SK-N-SH (cell line): ENCODE measurements around the gene EEFSEC. TPM values are rescaled to one million over a fixed set of nuclear protein-coding genes. Genes with fewer than 3 reads are reported as not detected.
A peak's percentile ranks its signal among the peaks of the same experiment; 100 is the strongest.

Experiments used
- CTCF ChIA-PET: fragments of 300-600, 350-600 bp; formaldehyde crosslinking; extraction: SDS; loops from one replicate; lab custom pipeline; 2021; lab: Yijun Ruan, JAX
- POLR2A ChIA-PET: fragments of 350-600 bp; sonication (Branson Sonifier 250); formaldehyde crosslinking; extraction: SDS; loops from one replicate; lab custom pipeline; 2020; ENCODE audit warnings: antibody characterized with exemption, inconsistent platforms; lab: Yijun Ruan, JAX
- DNase-seq: peaks from one replicate; pipeline ENCODE4 v3.0.0; 2012
- H2AFZ ChIP-seq: fragments of 200-600 bp; sonication (generic); 2 replicates; pipeline ENCODE4 v1.8.1; 2016; ENCODE audit warnings: antibody characterized with exemption, mild to moderate bottlenecking, low read depth
- H3F3A ChIP-seq: fragments of 200-600 bp; sonication (generic); replicated peaks from 2 replicates; pipeline ENCODE3; 2016; ENCODE audit warnings: antibody characterized with exemption, mild to moderate bottlenecking; ENCODE audit not compliant: insufficient read depth
- H3K27ac ChIP-seq, 2 experiments: fragments of 200-500 bp in 1 of 2; fragments of 200-600 bp in 1 of 2; sonication (Bioruptor generic) in 1 of 2; sonication (generic), shearing (Covaris generic) in 1 of 2; 2 replicates each; pipeline versions ENCODE4 v1.5.1 to v1.6.1; 2014 to 2016; ENCODE audit warnings: low read depth in 2 of 2, inconsistent platforms in 1 of 2, low read length in 1 of 2, mild to moderate bottlenecking in 1 of 2, mixed read lengths in 1 of 2
- H3K27me3 ChIP-seq: fragments of 200-600 bp; sonication (generic), shearing (Covaris generic); 2 replicates; pipeline ENCODE4 v1.6.1; 2016; ENCODE audit warnings: mixed run types; ENCODE audit not compliant: insufficient read depth
- H3K36me3 ChIP-seq, 2 experiments: fragments of 200-500 bp in 1 of 2; fragments of 200-600 bp in 1 of 2; sonication (Bioruptor generic) in 1 of 2; sonication (generic) in 1 of 2; replicated peaks in 1 of 2; 2 replicates each; pipeline versions ENCODE3 to v1.5.1; 2014 to 2016; ENCODE audit warnings: low read length in 1 of 2, mild to moderate bottlenecking in 1 of 2; ENCODE audit not compliant: insufficient read depth in 2 of 2, control insufficient read depth in 1 of 2
- H3K4me1 ChIP-seq, 2 experiments: fragments of 200-500 bp in 1 of 2; fragments of 200-600 bp in 1 of 2; sonication (Bioruptor generic) in 1 of 2; sonication (generic), shearing (Covaris generic) in 1 of 2; 2 replicates each; pipeline versions ENCODE4 v1.5.1 to v1.6.1; 2014 to 2016; ENCODE audit warnings: low read depth in 1 of 2, low read length in 1 of 2, mixed run types in 1 of 2; ENCODE audit not compliant: insufficient read depth in 2 of 2, control insufficient read depth in 1 of 2
- H3K4me2 ChIP-seq: fragments of 200-600 bp; sonication (generic), shearing (Covaris generic); 2 replicates; pipeline ENCODE4 v1.6.1; 2017; ENCODE audit warnings: mixed run types
- H3K4me3 ChIP-seq, 2 experiments: fragments of 200-500 bp in 1 of 2; fragments of 200-600 bp in 1 of 2; sonication (Bioruptor generic) in 1 of 2; sonication (generic), shearing (Covaris generic) in 1 of 2; 2 replicates each; pipeline versions ENCODE4 v1.5.1 to v1.8.1; 2014 to 2016; ENCODE audit warnings: low read depth in 2 of 2, inconsistent platforms in 1 of 2, low read length in 1 of 2, mild to moderate bottlenecking in 1 of 2, mixed read lengths in 1 of 2, moderate library complexity in 1 of 2
- H3K79me2 ChIP-seq: fragments of 200-600 bp; sonication (generic); 2 replicates; pipeline ENCODE4 v1.8.1; 2017; ENCODE audit warnings: mild to moderate bottlenecking; ENCODE audit not compliant: insufficient read depth
- H3K9ac ChIP-seq: fragments of 200-600 bp; sonication (generic); 2 replicates; pipeline ENCODE4 v1.6.1; 2017; ENCODE audit warnings: mixed run types
- H3K9me2 ChIP-seq: fragments of 200-600 bp; sonication (generic); 2 replicates; pipeline ENCODE4 v1.6.1; 2017; ENCODE audit warnings: mixed run types
- H3K9me3 ChIP-seq: fragments of 200-600 bp; sonication (generic); 2 replicates; pipeline ENCODE4 v1.6.1; 2017; ENCODE audit warnings: mixed run types, mild to moderate bottlenecking, moderate library complexity
- H4K20me1 ChIP-seq: fragments of 200-600 bp; sonication (generic); 2 replicates; pipeline ENCODE4 v1.6.1; 2017; ENCODE audit warnings: mild to moderate bottlenecking, mixed run types; ENCODE audit not compliant: insufficient read depth
- EP300 ChIP-seq, 2 experiments: IDR thresholded peaks; 2 replicates each; pipeline versions ENCODE4 v1.4.0 to v1.6.1; 2012; ENCODE audit warnings: borderline replicate concordance in 1 of 2, low read depth in 1 of 2, low read length in 1 of 2
- FOXJ3 ChIP-seq: sonication (generic); formaldehyde crosslinking; IDR thresholded peaks from 2 replicates; pipeline ENCODE4 v1.5.1; 2020; ENCODE audit warnings: mild to moderate bottlenecking, missing genetic modification reagents
- NFIC ChIP-seq: IDR thresholded peaks from 2 replicates; pipeline ENCODE4 v1.4.0; 2012; ENCODE audit warnings: borderline replicate concordance
- NRF1 ChIP-seq: IDR thresholded peaks from 2 replicates; pipeline ENCODE4 v1.6.1; 2012; ENCODE audit warnings: low read depth, mild to moderate bottlenecking, low read length
- RCOR1 ChIP-seq: fragments of 150-350 bp; IDR thresholded peaks from 2 replicates; pipeline ENCODE4 v1.6.1; 2017; ENCODE audit warnings: antibody characterized with exemption, low read length
- SMC3 ChIP-seq: IDR thresholded peaks from 2 replicates; pipeline ENCODE4 v1.6.1; 2012; ENCODE audit warnings: low read depth, low read length, improper control_type of control experiment
- TAF1 ChIP-seq: IDR thresholded peaks from 2 replicates; pipeline ENCODE4 v1.6.1; 2012; ENCODE audit warnings: low read depth, mild to moderate bottlenecking, low read length, moderate library complexity, borderline replicate concordance
- TCF12 ChIP-seq: IDR thresholded peaks from 2 replicates; pipeline ENCODE4 v1.4.0; 2012
- WGBS: methylation state at CpG from one replicate; pipeline ENCODE4 v1.1.6; 2017; ENCODE audit warnings: low lambda C conversion rate; 5-methylcytosine and 5-hydroxymethylcytosine counted together
- polyA plus RNA-seq, 3 experiments: library from polyadenylated mRNA; depleted of rRNA; stranded (reverse); fragments of >200 nt; gene quantifications; 2 replicates each; pipeline ENCODE4 v1.2.3, GENCODE V29; 2012
- TF ChIP-seq, protein P1 (sequence below): fragments of 200-600 bp; sonication (generic); IDR thresholded peaks from 2 replicates; pipeline ENCODE4 v1.6.1; 2017; ENCODE audit warnings: antibody characterized with exemption, mild to moderate bottlenecking, moderate library complexity
- TF ChIP-seq, protein P2 (sequence below): fragments of 150-350 bp; IDR thresholded peaks from 2 replicates; pipeline ENCODE4 v1.6.1; 2016; ENCODE audit warnings: mild to moderate bottlenecking, low read depth, low read length
- TF ChIP-seq, protein P3 (sequence below): IDR thresholded peaks from 2 replicates; pipeline ENCODE4; 2012
- TF ChIP-seq, protein P4 (sequence below): IDR thresholded peaks from 2 replicates; pipeline ENCODE4 v1.4.0; 2012; ENCODE audit warnings: low read depth

Gene EEFSEC
- polyA plus RNA-seq, 1 of the 3 experiments (the other 2 are of a cell fraction), result 12.4 TPM

DNA sequence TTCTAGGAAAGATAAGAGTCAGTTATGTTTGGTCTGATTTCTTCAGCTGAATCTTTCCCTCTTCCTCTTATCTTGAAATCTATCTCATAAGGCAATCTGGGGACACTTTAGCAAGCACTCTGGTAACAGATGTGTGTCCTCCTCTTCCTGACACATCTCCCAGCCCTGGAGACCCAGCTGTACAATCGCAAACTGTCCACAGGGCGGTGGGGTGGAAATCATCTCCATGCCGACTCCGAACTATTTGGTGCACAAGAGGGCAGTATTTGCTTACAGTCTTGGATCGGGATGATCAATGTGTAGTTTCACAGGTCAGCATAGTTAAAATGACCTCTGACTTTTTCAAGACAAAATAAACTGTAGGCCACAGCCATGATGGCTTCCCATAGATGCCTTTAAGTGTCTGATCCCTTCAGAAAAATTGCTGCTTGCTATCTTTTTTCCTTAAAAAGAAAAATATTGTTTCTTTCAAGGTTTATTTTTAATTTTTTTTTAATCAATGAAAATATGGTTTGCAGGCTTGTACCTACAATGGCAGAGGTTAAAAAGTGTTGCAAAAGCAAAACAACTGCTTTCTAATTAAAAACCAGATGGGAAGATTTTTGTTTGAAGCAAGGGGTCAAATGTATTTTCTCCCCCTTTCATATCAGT lies 17.7 kb downstream of the EEFSEC start (continued):
- peak in 1 of 2 experiments; percentile 40; a peak in 1 of 4 replicates for TF ChIP-seq EP300 (IDR thresholded peaks at IDR 0.05; ENCODE audit: borderline replicate concordance in 1 of 2, low read depth in 1 of 2, low read length in 1 of 2)
- TF ChIP-seq, protein P1, sequence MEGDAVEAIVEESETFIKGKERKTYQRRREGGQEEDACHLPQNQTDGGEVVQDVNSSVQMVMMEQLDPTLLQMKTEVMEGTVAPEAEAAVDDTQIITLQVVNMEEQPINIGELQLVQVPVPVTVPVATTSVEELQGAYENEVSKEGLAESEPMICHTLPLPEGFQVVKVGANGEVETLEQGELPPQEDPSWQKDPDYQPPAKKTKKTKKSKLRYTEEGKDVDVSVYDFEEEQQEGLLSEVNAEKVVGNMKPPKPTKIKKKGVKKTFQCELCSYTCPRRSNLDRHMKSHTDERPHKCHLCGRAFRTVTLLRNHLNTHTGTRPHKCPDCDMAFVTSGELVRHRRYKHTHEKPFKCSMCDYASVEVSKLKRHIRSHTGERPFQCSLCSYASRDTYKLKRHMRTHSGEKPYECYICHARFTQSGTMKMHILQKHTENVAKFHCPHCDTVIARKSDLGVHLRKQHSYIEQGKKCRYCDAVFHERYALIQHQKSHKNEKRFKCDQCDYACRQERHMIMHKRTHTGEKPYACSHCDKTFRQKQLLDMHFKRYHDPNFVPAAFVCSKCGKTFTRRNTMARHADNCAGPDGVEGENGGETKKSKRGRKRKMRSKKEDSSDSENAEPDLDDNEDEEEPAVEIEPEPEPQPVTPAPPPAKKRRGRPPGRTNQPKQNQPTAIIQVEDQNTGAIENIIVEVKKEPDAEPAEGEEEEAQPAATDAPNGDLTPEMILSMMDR, result peak; percentile 92
- TF ChIP-seq, protein P2, sequence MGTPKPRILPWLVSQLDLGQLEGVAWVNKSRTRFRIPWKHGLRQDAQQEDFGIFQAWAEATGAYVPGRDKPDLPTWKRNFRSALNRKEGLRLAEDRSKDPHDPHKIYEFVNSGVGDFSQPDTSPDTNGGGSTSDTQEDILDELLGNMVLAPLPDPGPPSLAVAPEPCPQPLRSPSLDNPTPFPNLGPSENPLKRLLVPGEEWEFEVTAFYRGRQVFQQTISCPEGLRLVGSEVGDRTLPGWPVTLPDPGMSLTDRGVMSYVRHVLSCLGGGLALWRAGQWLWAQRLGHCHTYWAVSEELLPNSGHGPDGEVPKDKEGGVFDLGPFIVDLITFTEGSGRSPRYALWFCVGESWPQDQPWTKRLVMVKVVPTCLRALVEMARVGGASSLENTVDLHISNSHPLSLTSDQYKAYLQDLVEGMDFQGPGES, result no peak
- no peak for TF ChIP-seq FOXJ3 (CRISPR knock-in tag)
- TF ChIP-seq NFIC, result no peak
- TF ChIP-seq SMC3, result peak; percentile 92
- TF ChIP-seq TAF1, result no peak
- TF ChIP-seq NRF1, result no peak
- TF ChIP-seq TCF12, result peak; percentile 20; the same call in 1 of the 2 replicates
- TF ChIP-seq, protein P3, sequence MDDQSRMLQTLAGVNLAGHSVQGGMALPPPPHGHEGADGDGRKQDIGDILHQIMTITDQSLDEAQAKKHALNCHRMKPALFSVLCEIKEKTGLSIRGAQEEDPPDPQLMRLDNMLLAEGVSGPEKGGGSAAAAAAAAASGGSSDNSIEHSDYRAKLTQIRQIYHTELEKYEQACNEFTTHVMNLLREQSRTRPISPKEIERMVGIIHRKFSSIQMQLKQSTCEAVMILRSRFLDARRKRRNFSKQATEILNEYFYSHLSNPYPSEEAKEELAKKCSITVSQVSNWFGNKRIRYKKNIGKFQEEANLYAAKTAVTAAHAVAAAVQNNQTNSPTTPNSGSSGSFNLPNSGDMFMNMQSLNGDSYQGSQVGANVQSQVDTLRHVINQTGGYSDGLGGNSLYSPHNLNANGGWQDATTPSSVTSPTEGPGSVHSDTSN, result no peak
- TF ChIP-seq, protein P4, sequence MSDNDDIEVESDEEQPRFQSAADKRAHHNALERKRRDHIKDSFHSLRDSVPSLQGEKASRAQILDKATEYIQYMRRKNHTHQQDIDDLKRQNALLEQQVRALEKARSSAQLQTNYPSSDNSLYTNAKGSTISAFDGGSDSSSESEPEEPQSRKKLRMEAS, result no peak
- TF ChIP-seq RCOR1, result peak; percentile 62; the same call in 1 of the 2 replicates

DNA sequence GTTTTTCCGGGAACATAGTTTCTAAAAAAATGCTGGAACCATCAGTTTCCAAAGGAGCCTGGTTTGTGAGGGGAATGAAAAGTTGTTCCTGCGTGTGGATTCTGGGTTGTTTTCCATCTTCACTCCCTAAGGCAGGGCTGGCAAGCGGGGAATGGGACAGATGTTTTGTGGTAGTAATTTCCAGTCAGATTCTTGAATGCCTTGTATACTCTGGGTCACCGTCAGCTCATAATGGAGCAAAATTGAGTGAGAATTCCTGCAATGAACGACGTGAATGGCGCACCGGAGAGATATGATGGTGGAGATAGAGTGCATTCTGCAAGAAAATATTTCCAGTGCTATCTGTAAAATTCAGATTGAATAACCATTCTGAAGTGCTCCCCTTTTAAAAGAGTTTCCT lies 19.9 kb downstream of the EEFSEC start:
- no peaks in the 10 kb centered on the region for H3K9me2 ChIP-seq
- 0 out of 2 replicates have a peak, but pooled peaks cover 6% of the 10 kb centered on the region for H4K20me1 ChIP-seq
- no peaks in the 10 kb centered on the region for H3K9me3 ChIP-seq
- H3K9ac ChIP-seq, result no peak overlapping the region
- H2AFZ ChIP-seq, result no peak overlapping the region
- TF ChIP-seq RCOR1, result no peak
- 0 out of 4 replicates have a peak, but pooled peaks of 1 of the 2 experiments have one; percentile 5 for TF ChIP-seq EP300 (IDR thresholded peaks at IDR 0.05; ENCODE audit: borderline replicate concordance in 1 of 2, low read depth in 1 of 2, low read length in 1 of 2)
- WGBS, result 95% methylated on average over 8 of the region's 8 CpGs
- POLR2A ChIA-PET, result interaction anchor here (1.0 to 1.1 kb wide), 2 partner anchors 64 to 316 kb away, joined by 3 to 4 read pairs; no protein-coding TSS in a partner anchor
- H3K4me2 ChIP-seq, result no peak overlapping the region
- no peak for DNase-seq
- H3K4me1 ChIP-seq, result peaks cover 0 to 72% of the 10 kb centered on the region in 2 experiments; a peak in 2 of 4 replicates
- peak overlapping the region in 1 of 2 experiments; percentile 94; a peak in 2 of 4 replicates for H3K27ac ChIP-seq
- H3F3A ChIP-seq, result no peaks in the 10 kb centered on the region
- H3K79me2 ChIP-seq, result peaks cover 8% of the 10 kb centered on the region; the same call in 1 of the 2 replicates
- H3K27me3 ChIP-seq, result no peaks in the 10 kb centered on the region
- H3K4me3 ChIP-seq, result no peak overlapping the region
- CTCF ChIA-PET, result interaction anchor here (0.7 to 6.8 kb wide), 24 partner anchors 11 to 411 kb away, joined by 3 to 38 read pairs (median 4); no protein-coding TSS in a partner anchor
- no peaks in the 10 kb centered on the region for H3K36me3 ChIP-seq
